B cell (primary cell): Measurements from ENCODE around the gene SF1. TPM values are rescaled to one million over a fixed set of nuclear protein-coding genes. Genes with fewer than 3 reads are reported as not detected.
A peak's percentile ranks its signal among the peaks of the same experiment; 100 is the strongest.

Experiments
- ATAC-seq: fragments of 200-7000 bp; cut with Tn5 transposase; one replicate; pipeline ENCODE4 v1.10.0; 2021; ENCODE audit warnings: low read depth, mild to moderate bottlenecking, moderate number of reproducible peaks, moderate library complexity
- CTCF ChIA-PET: fragments of 350-600 bp; sonication (Branson Sonifier 250); formaldehyde crosslinking; loops from one replicate; lab custom pipeline; 2021; ENCODE audit warnings: antibody characterized with exemption, inconsistent platforms; lab: Charles Lee
- POLR2A ChIA-PET: fragments of 350-600 bp; sonication (Branson Sonifier 250); formaldehyde crosslinking; loops from one replicate; lab custom pipeline; 2021; ENCODE audit warnings: antibody characterized with exemption; lab: Charles Lee
- DNase-seq: peaks from one replicate; pipeline ENCODE4 v3.0.0; 2013
- H2AFZ ChIP-seq: 2 replicates; pipeline ENCODE4 v1.6.1; 2012; ENCODE audit warnings: mild to moderate bottlenecking, low read depth, low read length; ENCODE audit not compliant: insufficient read depth, poor library complexity, severe bottlenecking
- H3K27ac ChIP-seq, 2 donors: 1 replicate in 1 of 2; 2 replicates in 1 of 2; pipeline ENCODE4 v1.5.1; 2012 to 2013; ENCODE audit warnings: low read length in 2 of 2, mild to moderate bottlenecking in 2 of 2, moderate library complexity in 1 of 2
- H3K27me3 ChIP-seq, 4 experiments: fragments of 200-600 bp in 1 of 4; sonication (generic) in 1 of 4; replicated peaks in 1 of 4; 1 replicate in 2 of 4; 2 replicates in 2 of 4; pipeline versions ENCODE4 v1.6.1 to v1.7.0; 2013 to 2016; ENCODE audit warnings: low read length in 3 of 4, mild to moderate bottlenecking in 2 of 4, mixed read lengths in 1 of 4, moderate library complexity in 1 of 4; ENCODE audit not compliant: insufficient read depth in 4 of 4, control insufficient read depth in 3 of 4; ENCODE audit errors: control extremely low read depth in 1 of 4
- H3K36me3 ChIP-seq, 2 experiments: replicated peaks in 1 of 2; 1 replicate in 1 of 2; 2 replicates in 1 of 2; pipeline versions ENCODE4 v1.6.1 to v1.7.1; 2013; ENCODE audit warnings: low read length in 1 of 2; ENCODE audit not compliant: insufficient read depth in 2 of 2, control insufficient read depth in 1 of 2; ENCODE audit errors: control extremely low read depth in 1 of 2, extremely low read depth in 1 of 2
- H3K4me1 ChIP-seq, 2 donors: fragments of 200-600 bp in 1 of 2; sonication (generic) in 1 of 2; 1 replicate in 1 of 2; 2 replicates in 1 of 2; pipeline versions ENCODE4 v1.5.1 to v1.6.1; 2013 to 2017; ENCODE audit warnings: low read length in 2 of 2; ENCODE audit not compliant: control insufficient read depth in 2 of 2, insufficient read depth in 2 of 2
- H3K4me2 ChIP-seq: replicated peaks from 2 replicates; pipeline ENCODE3; 2012; ENCODE audit warnings: mild to moderate bottlenecking, low read depth, low read length; ENCODE audit not compliant: poor library complexity, severe bottlenecking
- H3K4me3 ChIP-seq, 5 experiments: fragments of 200-600 bp in 1 of 5; sonication (generic) in 1 of 5; 1 replicate in 3 of 5; 2 replicates in 2 of 5; pipeline versions ENCODE4 v1.5.1 to v1.7.0; 2011 to 2016; ENCODE audit warnings: low read length in 4 of 5, mild to moderate bottlenecking in 4 of 5, low read depth in 2 of 5, control low read depth in 1 of 5, moderate library complexity in 1 of 5; ENCODE audit not compliant: insufficient read depth in 1 of 5; ENCODE audit errors: control extremely low read depth in 1 of 5, extremely low read depth in 1 of 5
- H3K79me2 ChIP-seq: fragments of 200-600 bp; sonication (generic); one replicate; pipeline ENCODE4 v1.6.0; 2016; ENCODE audit warnings: low read length; ENCODE audit not compliant: control insufficient read depth, insufficient read depth
- H3K9ac ChIP-seq: fragments of 200-600 bp; sonication (generic); 2 replicates; pipeline ENCODE4 v1.6.1; 2017; ENCODE audit warnings: mild to moderate bottlenecking, low read length, moderate library complexity
- H3K9me3 ChIP-seq, 3 donors: one replicate each; pipeline versions ENCODE4 v1.6.1 to v1.7.1; 2013; ENCODE audit warnings: low read length in 2 of 3; ENCODE audit not compliant: control insufficient read depth in 2 of 3, insufficient read depth in 1 of 3; ENCODE audit errors: control extremely low read depth in 1 of 3
- H4K20me1 ChIP-seq: 2 replicates; pipeline ENCODE4 v1.6.0; 2012; ENCODE audit warnings: mild to moderate bottlenecking, low read length; ENCODE audit not compliant: insufficient read depth, control insufficient read depth, poor library complexity, severe bottlenecking
- H3K27ac Mint-ChIP-seq: one replicate; pipeline ENCODE4 v1.8.0; 2021; ENCODE audit warnings: mixed read lengths
- H3K27me3 Mint-ChIP-seq: one replicate; pipeline ENCODE4 v1.8.0; 2021; ENCODE audit warnings: mixed read lengths
- H3K4me1 Mint-ChIP-seq: one replicate; pipeline ENCODE4 v1.8.0; 2021; ENCODE audit warnings: mixed read lengths
- H3K4me3 Mint-ChIP-seq: one replicate; pipeline ENCODE4 v1.8.0; 2021; ENCODE audit warnings: mixed read lengths
- H3K9me3 Mint-ChIP-seq: one replicate; pipeline ENCODE4 v1.8.0; 2022; ENCODE audit warnings: mixed read lengths; ENCODE audit not compliant: insufficient read depth
- CTCF ChIP-seq: fragments of 200-600 bp; IDR thresholded peaks from one replicate; pipeline ENCODE4 v1.8.0; 2022; ENCODE audit warnings: antibody characterized with exemption, mild to moderate bottlenecking
- EZH2 ChIP-seq: IDR thresholded peaks from 2 replicates; pipeline ENCODE4 v1.6.1; 2012; ENCODE audit warnings: borderline replicate concordance, low read depth, mild to moderate bottlenecking, moderate library complexity, low read length; ENCODE audit not compliant: insufficient read depth, poor library complexity, severe bottlenecking
- WGBS: methylation state at CpG from one replicate; pipeline ENCODE4 v1.1.5; 2013; ENCODE audit warnings: missing lambda C conversion rate; ENCODE audit not compliant: insufficient coverage; 5-methylcytosine and 5-hydroxymethylcytosine counted together
- intact Hi-C: fragments of 100-400 bp; cut with micrococcal nuclease; formaldehyde crosslinking; loops from one replicate; pipeline ENCODE4 v1.10.0; 2022
- polyA plus RNA-seq: library from polyadenylated mRNA; depleted of rRNA; stranded (reverse); fragments of >200 nt; gene quantifications from 2 replicates; pipeline ENCODE4 v1.2.3, GENCODE V29; 2012
- total RNA-seq, 2 donors: library from RNA; stranded (reverse); fragments of 120-200 nt in 1 of 2; gene quantifications; 1 replicate in 1 of 2; 2 replicates in 1 of 2; pipeline versions ENCODE4 v1.2.3 to v1.2.4, GENCODE V29; 2013 to 2022

SF1 gene
- total and polyA plus RNA-seq, 2 donors (not counting 1 experiment from before 2014, with no cell fraction given), result 369 to 931 TPM

GRCh38 chr11:64757549-64758329 lies 20.6 kb downstream of the SF1 start:
- Histone ChIP-seq H4K20me1 (no peaks in the 10 kb centered on the region), H3K4me1 (peaks cover 31 to 46% of the 10 kb centered on the region in 2 donors), H3K27ac (no peak overlapping the region), H3K27me3 (no peaks in the 10 kb centered on the region), H3K9me3 (no peaks in the 10 kb centered on the region), H3K4me3 (no peak overlapping the region), H3K9ac (no peak overlapping the region), H3K4me2 (no peak overlapping the region), H3K36me3 (peaks cover 0 to 26% of the 10 kb centered on the region in 2 experiments), H2AFZ (no peak overlapping the region), H3K79me2 (peaks cover 81% of the 10 kb centered on the region)
- Mint-ChIP-seq H3K4me3 (no peak overlapping the region), H3K27me3 (no peaks in the 10 kb centered on the region), H3K27ac (peak overlapping the region; percentile 67), H3K4me1 (peaks cover 42% of the 10 kb centered on the region), H3K9me3 (no peaks in the 10 kb centered on the region)
- intact Hi-C loops, result no loop called here
- CTCF ChIA-PET, result interaction anchor here (2.0 kb wide), 1 partner anchor 11 kb away, joined by 5 read pairs; no protein-coding TSS in a partner anchor
- POLR2A ChIA-PET, result interaction anchor here (8.8 kb wide), 1 partner anchor 12 kb away, joined by 175 read pairs; the partner anchor contains the start of gene RASGRP2
- no peak for DNase-seq
- WGBS, result 97% methylated on average over 13 of the region's 19 CpGs
- TF ChIP-seq EZH2 (no peak), CTCF (no peak)
- no peak for ATAC-seq
